Measurements from ENCODE around the gene CCDC120. TPM values are rescaled to one million over a fixed set of nuclear protein-coding genes. Genes with fewer than 3 reads are reported as not detected.

The CCDC120 gene
- total and polyA plus RNA-seq, 9 of the 15 experiments (the other 6 are each of a cell fraction or from before 2014, with no cell fraction given), result 0.13 to 3.6 (median 0.54) TPM

- TF ChIP-seq ZMIZ1 (IDR thresholded peaks at IDR 0.05; ENCODE audit: low read depth in 2 of 2, low read length in 2 of 2) (no peak), NR2C2 (CRISPR knock-in tag; IDR thresholded peaks at IDR 0.05) (no peak; the same call in 1 of the 2 replicates), NR2C2 (tag; IDR thresholded peaks at IDR 0.05) (peak; percentile 27; the same call in 1 of the 2 replicates), ADNP (tag; IDR thresholded peaks at IDR 0.05) (no peak), ZNF584 (CRISPR knock-in tag; IDR thresholded peaks at IDR 0.05; ENCODE audit: low read depth) (no peak), ETS2 (tag; IDR thresholded peaks at IDR 0.05; ENCODE audit: borderline replicate concordance, poor library complexity, severe bottlenecking) (no peak), TAL1 (IDR thresholded peaks at IDR 0.05) (no peak), DIDO1 (tag; IDR thresholded peaks at IDR 0.05; ENCODE audit: low read depth) (no peak), GTF2F1 (IDR thresholded peaks at IDR 0.05; ENCODE audit: low read depth, low read length) (no peak), ZNF696 (CRISPR knock-in tag; conservative IDR thresholded peaks at IDR 0.05) (no peak), USF1 (CRISPR knock-in tag; IDR thresholded peaks at IDR 0.05) (no peak), ZNF507 (tag; conservative IDR thresholded peaks at IDR 0.05) (no peak), ZBTB5 (IDR thresholded peaks at IDR 0.05) (no peak), ZBTB33 (CRISPR knock-in tag; IDR thresholded peaks at IDR 0.05) (no peak), PTRF (tag; IDR thresholded peaks at IDR 0.05) (no peak), ATF3 (IDR thresholded peaks at IDR 0.05) (no peak), ATF3 (CRISPR knock-in tag; conservative IDR thresholded peaks at IDR 0.05) (no peak), MTA2 (IDR thresholded peaks at IDR 0.05; ENCODE audit: low read depth) (no peak)
Measured at GRCh38 chrX:49100704-49101628, 42.2 kb downstream of the CCDC120 start (continued).
